Measurements from ENCODE around the gene MLN.
"Not testable (repeated sequence)": the region's sequence is repeated elsewhere in the genome, so short reads cannot be mapped to it uniquely, and the experiment has no call there.

The MLN gene

DNA sequence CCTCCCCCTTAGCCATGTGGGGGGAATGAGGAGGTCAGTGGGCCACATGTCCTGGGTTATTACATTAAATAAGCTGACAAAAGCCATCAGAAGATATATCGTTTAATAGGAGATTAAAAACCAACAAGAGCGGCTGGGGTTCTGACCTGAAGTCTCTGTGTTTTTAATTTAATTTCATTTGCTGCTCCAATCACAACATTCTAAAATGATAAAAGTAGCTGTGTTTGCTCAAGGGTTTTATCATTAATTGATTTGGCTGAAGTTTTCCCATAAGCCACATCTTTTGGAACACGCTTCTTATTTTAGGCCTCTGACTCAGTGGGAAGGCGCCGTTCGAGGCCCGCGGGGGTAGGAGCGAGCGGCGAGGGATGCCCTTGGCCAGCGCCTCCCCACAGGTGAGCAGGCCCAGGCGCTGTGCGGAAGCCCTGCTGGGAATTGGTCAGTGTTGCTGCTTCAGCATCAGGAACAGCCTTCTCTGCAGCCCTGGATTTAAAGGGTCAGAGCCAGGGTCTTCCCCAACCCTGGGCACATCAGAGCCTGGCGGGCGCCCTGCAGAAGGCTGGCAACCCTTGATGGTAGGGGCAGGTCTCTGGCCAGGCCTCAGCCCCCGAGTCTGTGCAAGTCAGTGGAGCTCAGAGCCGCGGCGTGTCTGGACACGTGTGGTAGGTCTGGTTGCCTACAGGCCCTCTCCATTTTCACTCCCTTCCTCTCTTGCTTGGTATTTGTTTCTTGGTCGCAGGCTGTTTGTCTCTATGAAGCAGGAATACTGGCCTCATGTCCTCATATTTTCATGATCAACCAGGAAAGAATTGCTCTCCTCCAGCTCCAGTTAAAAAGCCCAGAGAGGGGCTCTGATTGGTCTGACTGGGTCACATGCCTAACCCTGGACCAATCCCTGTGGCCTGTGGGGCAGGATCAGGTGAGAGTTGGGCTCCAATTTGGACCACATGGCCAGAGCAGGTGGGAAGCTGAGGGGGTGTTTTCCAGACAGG is 30.9 kb upstream of the MLN start:
- DNase-seq = no peak

DNA sequence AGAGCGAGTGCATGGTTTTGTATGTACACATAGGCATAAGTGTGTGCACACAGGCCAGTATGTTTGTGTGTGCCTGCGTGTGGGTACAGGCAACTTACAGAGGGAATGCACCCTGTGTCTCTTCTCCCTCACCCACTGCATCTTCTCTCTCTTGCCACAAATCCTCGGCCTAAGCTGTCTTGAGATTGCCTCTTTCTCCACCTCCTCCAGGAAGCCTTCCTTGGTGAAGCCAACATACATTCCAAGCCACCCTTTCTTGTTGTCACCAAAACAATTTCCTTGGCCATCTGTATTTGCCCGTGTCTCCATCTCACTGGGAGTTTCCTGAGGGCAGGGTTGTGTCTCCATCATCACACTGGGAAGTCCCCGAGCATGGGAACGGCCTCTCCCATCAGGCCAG is 29.8 kb upstream of the MLN start:
- DNase-seq = no peak

DNA sequence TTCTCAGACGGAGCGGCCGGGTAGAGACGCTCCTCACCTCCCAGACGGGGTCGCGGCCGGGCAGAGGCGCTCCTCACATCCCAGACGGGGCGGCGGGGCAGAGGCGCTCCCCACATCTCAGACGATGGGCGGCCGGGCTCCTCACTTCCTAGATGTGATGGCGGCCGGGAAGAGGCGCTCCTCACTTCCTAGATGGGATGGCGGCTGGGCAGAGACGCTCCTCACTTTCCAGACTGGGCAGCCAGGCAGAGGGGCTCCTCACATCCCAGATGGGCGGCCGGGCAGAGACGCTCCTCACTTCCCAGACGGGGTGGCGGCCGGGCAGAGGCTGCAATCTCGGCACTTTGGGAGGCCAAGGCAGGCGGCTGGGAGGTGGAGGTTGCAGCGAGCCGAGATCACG is 29.0 kb upstream of the MLN start:
- DNase-seq = not testable (repeated sequence)

DNA sequence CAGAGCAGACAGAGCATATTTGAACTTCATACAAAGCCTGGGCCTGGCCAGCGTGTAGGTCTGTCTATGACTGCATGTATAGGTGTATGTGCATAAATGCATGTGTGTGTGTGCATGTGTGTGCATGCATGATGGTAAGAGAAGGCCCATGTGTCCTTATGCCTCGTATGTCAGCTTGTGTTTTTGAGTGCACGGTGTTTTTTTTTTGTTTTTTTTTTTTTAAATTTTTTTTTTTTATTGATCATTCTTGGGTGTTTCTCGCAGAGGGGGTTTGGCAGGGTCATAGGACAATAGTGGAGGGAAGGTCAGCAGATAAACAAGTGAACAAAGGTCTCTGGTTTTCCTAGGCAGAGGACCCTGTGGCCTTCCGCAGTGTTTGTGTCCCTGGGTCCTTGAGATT is 27.9 kb upstream of the MLN start:
- not testable (repeated sequence) for DNase-seq

DNA sequence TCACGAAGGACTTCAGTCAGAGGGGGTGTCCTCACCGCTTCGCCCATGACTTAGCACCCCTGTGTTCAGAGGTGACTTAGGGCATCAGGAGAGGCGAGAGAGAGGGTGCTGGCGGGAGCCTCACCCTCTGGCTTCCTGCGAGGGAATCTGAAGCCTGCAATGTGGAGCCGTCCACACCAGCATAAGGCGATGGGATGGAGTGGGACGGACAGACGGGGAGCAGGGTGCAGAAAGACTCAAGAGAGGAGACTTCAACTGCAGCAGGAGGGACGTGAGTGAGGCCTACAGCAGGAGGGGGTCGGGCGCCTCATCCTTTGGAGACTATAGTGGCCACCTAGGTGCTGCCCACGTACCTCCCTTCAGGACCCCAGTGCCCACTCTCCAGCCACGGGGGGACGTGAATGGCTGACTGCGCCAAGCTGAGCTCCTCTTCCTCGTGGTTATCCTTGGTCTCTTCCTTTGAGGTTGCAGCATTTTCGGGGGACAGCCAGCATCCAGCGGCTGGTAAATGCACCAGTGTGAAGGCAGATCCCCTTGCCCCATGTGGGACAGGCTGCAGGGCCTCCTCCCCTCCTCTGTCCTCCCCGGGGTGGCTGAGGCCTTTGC is 26.9 kb upstream of the MLN start:
- DNase-seq = no peak

DNA sequence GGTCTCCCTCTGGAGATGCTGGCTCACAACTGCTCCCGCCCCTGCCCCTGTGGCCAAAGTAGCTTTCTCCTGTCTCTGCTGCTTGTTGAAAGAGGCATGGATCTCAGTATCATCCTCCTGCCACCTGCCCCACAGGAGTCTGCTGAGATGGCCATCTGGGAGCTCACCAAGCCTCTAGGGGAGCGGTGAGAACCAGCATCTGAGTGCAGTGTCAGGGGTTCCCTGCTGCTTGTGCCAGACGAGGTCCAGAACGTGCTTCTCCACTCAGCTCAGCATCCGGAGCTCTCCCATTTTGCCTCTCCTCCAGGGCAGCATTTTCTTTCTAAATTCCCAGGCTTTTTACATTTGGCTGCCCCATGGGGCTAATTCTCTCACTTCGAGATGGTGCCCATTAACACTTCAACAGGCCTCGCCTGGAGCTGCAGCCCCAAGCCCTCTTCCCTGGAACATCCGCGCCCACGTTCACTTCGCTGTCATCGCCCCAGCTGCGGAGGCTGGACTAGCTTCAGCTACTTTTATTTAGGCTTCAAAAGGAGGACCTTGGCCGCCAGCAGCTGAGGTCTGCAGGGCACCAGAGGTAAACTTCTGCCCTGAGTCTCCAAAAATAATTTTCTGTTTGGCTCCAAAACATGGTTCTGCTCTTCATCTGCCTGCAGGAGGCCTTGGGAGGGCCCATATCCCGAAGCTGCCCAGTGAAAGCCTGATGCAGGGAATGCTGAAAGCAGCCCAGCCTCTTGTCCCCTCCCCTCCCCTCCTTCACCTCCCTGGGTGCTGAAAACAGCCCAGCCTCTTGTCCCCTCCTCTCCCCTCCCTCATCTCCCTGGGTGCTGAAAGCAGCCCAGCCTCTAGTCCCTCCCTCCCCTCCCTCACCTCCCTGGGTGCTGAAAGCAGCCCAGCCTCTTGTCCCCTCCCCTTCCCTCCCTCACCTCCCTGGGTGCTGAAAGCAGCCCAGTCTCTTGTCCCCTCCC is 25.2 kb upstream of the MLN start:
- DNase-seq = no peak

DNA sequence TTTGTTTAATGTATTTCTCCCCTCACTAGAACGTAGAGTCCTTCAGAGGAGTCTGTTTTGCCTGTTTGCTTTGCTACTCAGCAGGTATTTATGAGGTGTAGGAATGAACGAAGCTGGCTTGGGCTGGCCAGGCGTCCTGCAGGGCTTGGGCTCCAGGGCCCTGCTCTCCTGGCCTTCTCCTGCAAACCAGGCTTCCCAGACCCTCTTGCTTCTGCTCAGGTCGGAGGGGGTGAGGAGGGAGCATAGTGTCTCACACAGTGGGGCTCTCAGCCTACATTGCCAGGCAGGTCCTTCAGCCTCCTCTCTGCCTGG is 24.6 kb upstream of the MLN start:
- no peak for DNase-seq

DNA sequence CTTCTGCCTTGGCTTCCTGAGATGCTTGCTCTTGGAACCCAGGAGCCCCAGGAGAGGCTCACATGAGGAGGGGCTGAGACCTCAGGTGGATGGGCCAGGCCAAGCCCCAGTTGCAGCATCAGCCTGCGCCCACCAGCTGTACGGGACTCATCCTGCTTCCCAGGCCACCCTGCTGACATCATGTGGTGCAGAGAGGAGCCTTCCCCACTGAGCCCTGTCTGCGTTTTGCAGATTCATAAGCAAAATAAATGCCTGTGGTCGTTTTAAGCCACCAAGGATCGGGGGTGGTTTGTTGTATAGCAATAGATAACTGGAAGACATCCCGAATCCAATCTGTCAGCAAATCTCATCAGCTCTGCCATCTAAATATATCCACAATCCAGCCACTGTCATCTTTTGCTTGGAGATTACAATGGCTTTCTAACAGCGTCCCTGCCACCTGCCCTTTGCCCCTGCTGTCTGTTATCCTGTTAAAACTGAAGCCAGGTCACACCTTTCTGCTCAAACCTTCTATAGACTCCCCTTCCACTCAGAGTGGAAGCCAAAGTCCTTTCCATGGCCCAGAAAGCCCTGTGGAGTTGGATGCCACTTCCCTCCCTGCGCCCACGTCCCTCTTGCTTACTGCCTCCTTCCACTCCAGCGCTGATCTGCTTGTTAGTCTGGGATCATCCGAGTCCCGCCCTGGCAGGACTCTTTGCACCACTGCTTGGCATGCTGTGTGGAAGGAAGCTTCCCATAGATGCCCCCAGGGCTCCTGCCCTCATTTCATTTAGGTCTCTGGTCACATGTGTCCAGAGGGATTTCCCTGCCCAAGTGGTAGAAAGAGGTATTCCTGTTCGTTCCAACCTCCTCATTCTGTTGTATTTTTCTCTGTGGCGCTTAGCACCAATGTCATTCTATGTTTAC is 24.0 kb upstream of the MLN start:
- no peak for DNase-seq

DNA sequence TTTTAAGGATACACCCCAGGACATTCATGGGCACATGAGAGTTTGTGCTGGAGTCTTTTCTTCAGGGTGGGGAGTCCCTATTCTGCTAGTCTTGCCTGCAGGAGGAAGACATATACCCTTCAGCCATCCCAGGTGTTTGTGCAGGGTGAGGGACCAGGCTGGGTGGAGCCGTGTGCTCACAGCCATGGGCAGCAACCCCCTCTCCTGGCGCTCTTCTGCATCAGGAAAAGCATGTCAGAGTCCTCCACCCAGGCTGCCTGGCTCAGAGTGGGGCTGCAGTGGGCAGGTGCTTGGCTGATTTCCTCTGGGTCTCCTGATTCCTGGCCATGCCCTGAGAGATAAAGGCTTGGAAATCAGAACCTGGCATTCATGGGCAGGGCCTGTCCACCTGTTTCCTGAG is 22.7 kb upstream of the MLN start:
- DNase-seq = no peak

DNA sequence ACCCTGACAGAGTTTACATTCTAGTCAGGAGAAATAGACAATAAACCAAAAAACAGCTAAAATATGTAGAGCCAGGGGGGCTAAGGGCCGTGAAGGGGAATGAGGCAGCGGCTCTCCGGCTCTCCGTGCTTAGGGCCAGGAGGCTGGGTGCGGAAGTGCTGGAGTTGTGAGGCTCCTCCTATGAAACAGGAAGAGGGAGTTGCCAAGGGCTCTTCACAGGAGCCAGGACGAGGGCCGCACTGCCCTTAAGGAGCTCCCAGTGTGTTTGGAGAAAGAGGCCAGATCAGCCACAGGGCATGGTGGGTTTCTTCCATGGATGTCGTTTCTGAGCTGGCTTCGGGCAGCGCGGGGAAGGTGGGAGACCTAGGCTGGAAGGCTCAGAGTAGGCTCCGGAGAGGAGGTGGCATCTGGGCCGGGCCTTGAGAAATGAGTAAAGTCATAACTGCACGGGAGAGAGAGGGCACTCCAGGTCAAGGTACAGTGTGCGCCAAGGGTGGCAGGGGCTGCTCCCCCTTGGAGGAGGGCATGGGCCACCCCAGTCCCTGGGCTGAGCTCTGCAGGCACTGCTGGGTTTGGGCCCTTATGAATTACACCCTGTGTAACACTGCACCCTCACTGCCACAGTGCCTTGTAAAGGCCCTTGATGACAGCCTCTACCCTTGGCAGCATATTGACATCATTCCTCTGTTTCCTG is 20.8 kb upstream of the MLN start:
- DNase-seq = no peak

DNA sequence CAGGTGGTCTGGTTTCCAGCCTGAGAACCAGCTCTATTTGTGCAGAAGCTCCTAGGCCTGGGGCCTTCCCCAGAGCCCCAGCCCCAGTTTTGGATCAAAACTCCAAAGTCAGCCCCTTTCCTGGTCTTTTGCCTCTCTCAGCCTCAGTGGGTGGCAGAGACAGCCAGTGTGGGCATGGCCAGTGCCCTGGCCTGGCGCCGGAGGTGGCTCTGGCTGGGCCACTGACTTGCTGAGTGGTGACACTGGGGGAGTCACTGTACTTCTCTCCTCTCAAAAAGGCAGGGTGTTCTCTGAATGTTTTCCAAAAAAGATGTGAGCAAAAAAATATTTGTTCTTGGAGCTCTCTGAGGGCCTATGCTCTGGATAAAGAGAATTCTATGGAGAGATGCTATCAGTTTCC is 20.0 kb upstream of the MLN start:
- no peak for DNase-seq

DNA sequence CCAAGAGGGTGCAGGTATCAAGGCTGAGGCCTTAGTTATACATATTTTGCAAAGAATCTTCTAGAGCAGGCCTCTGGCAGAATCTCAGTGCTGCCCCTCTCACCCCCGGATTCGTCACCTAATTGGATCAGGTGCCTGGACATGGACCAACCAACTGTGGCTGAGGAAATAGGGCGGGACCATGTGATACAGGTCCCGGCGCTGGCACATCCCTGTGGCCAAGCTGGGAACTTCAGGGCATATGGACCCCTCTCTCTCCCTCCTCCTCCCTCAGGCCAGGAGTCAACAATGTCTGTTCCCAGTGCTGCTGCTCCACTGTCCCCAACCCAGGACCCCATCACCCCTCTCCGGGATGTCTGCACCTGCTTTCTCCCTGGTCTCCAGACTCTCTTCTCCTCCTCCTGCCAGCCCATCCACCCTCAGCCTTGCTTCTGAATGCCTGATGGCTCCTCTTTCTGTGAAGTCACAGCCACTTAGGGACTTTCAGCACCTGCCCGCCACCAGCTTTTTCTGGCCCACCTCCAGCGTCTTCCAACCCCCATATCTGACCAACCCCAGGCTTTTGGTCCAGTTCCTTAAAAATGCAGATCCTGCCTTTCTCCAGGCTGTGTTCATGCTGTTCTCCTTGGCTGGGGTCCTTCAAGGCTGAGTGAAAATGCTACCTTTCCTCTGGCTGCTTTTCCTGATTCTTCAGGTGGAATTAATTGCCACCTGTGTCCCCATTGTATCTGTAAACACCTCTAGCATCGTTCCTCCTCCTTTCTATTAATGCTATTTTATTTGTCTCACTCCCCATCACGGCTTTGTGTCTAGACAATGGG is 19.0 kb upstream of the MLN start:
- DNase-seq = no peak

DNA sequence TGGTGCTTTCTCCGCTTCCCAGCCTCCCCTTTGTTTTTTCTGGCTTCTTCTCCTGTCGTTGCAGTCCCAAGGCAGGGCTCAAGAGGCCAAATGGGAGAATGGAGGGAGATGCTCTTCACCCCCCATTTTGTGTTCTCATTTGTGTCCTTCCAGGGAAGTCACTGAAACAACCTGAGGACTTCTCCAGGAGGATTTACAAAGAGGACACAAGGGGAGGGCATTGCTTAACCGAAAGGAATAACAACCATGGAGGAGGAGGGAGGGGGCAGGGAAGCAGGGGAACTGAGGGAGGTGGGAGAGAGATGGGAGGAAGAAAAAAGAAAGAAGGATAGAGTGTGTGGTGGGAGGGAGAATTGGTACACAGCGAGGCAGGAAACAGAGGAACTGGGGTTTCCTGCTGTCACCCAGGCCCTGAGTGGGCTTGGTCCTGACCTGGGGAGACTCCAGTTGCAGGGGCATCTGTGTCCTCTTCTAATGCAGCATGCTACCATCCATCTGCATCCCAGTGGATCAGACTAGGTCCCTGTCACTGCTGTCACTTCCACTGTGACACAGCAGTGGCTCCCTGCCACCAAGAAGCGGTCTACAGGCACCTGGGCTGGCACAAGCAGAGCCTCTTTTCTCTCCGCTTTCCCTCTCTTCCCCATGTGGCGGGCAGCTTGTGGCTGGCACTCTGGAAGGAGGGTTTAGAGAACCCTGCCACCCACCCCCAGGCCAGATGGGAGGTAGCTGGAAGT is 17.1 kb upstream of the MLN start:
- DNase-seq = no peak

DNA sequence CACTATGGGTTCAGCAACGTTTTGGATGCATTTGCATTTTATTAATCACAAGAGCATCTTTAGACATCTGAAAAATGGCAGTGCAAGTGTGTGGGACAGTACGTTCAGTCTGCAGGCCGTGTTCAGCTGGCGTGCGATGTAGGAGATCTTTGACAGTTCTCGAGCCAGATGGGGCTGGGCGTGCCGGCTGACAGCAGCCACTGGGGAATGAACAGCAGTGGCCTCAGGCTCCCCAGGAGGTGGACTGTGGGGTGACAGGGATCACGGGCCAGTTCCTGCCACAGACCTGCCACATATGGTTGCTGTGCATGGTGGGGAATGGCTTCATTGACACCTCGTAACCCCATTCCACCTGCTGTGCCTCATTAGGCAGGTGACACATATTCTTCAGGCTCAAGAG is 16.4 kb upstream of the MLN start:
- DNase-seq = no peak

DNA sequence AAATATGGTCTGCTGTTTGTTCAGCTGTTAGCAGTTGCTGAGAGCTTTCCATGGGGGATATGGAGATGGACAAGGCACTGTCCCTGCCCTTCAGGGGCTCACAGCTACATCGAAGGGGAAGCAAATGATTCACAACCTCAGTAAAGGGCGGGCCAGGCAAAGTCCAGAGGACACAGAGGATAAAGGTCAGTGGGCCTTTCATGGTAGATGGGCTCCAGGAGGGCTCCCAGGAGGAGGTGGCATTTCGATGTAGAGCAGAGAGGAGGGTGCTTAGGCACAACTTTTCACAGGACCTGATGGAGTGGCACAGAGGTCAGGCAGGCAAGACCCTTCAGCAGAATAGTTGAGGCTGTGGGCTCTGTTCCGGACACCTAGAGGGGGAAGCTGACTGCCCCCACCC is 15.2 kb upstream of the MLN start:
- no peak for DNase-seq

DNA sequence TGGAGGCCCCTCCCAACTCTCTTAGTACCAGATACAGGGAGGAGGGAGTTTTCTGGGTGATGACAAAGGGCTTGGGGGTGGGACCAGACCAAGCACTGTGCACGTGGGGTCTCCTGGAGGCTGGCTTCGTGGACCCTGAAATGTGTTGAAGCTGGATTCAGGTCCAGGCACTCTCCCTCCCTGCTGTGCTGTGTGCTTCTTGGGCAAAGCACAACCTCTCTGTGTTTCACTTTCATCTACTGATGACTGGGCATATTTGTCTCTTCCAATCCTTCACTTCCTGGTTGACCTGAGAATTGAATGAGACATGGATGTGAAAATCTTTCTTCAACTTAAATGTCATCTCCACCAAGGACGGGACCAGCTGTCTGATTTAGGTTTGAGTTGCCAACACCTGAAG is 14.5 kb upstream of the MLN start:
- DNase-seq = no peak

DNA sequence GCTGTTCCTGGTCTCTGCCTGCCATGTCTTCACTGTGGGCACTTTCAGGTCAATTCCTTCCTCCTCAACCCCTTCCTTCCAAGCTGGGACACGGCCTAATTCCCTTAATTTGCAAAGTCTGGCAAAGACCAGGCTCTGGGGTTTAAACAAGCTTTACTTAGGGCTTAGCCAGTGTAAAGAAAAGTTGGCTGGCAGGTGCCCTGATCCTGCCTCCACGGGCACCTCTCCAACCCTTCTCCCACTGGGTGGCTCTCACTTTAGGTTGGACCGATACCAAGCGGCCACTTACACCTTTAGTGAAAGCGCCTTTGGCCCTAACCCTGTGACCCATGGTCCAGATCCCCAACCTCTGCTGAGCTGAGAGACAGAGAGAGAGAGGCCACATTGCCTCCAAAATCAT is 13.7 kb upstream of the MLN start:
- no peak for DNase-seq

DNA sequence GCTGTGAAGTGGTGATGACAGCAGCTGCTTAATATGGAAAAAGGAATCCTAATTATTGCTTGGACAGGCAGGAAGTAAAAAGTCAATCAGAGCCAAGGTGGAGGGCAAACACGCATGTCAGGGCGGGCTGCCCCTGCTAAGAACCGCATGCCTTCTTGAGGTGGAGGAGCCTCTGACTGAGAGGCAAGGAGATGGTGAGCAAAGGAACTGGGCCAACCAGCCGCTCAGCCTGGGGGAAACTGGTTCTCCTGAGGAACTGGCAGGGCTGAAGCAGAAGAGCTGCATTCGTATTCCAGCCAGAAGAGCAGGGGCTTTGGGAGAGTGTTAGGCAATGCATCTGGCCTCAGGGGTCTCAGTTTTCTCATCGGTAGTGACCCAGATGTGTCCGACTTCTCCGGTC is 13.1 kb upstream of the MLN start:
- no peak for DNase-seq

DNA sequence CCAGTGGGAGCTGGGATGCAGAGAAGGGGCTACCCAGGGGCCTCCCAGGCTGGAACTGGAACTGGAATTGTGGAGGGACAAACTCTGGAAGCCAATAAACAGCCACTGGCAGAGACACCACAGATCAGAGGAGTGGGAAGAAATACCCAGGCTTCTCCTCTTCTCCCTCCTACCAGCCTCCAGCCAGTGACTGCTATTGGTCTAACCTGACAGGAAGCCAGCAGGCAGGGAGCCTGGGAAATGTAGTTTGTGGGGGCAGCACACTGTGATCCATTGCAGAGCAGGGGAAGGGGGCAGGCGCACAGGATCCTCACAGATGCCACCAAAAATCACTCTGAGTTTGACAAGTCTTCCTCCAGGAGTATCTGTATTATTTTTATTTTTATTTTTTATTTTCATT is 12.1 kb upstream of the MLN start:
- no peak for DNase-seq

Measured in stimulated activated CD4-positive, alpha-beta T cell treated with anti-CD3 and anti-CD28 coated beads, Interleukin-2, amount 100 ng/mL, for 48 hours (primary cell).